LHCN-M2 (cell line): ENCODE results near the gene SFXN1. TPM values are rescaled to one million over a fixed set of nuclear protein-coding genes. Genes with fewer than 3 reads are reported as not detected.
"Not testable (repeated sequence)": the region's sequence is repeated elsewhere in the genome, so short reads cannot be mapped to it uniquely, and the experiment has no call there.

Source experiments
- DNase-seq: peaks from one replicate; pipeline ENCODE4 v3.0.0-alpha.2; 2012; ENCODE audit warnings: low read depth
- polyA plus RNA-seq: library from polyadenylated mRNA; unstranded; fragments of >200 nt; gene quantifications from one replicate; pipeline ENCODE4 v1.2.1, GENCODE V29; 2012; ENCODE audit warnings: missing spikeins
- total RNA-seq: library from RNA; depleted of rRNA; stranded (reverse); fragments of >200 nt; gene quantifications from 2 replicates; pipeline ENCODE4 v1.2.3, GENCODE V29; 2014; rRNA removed

Gene SFXN1
- 105 and 181 TPM in 2 replicates for total RNA-seq
- polyA plus RNA-seq, result 49.1 TPM

DNA sequence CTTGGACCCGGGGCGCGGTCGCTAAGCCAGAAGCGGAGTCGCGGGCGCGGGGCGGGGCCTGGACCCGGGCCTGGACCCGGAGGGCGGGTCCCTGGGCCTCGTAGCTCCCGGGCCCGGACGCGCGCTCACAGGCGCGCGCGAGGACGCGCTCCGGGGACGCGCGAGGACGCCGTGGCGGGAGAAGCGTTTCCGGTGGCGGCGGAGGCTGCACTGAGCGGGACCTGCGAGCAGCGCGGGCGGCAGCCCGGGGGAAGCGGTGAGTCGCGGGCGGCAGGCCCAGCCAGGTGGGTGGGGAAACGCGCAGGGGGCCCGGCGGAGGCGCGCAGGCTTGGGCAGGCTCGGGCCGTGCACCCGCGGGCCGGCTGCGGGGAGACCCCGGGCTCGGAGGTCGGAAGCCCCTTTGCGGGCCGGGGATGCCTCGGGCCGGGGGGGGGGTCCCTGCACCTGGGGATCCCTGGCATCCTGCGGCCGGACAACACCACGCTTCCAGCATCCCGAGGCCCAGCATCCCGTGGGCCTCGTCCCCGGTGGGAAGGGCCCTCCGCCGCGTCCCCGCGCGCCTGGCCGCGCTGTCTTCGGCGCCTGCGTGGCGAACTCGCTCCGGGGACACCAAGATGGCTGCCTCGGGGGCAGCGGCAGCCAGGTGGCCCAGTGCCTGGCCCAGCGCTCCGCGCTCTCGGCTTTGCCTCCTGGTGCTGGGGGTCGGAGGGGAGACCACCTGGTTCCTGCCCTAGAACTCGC is at the start of gene SFXN1:
TSS of gene SFXN1 (plus strand) at position 177 of the 741 bp plus-strand sequence. CDS start 13,544 bp downstream, outside the sequence.
- peak; percentile 67 for DNase-seq

DNA sequence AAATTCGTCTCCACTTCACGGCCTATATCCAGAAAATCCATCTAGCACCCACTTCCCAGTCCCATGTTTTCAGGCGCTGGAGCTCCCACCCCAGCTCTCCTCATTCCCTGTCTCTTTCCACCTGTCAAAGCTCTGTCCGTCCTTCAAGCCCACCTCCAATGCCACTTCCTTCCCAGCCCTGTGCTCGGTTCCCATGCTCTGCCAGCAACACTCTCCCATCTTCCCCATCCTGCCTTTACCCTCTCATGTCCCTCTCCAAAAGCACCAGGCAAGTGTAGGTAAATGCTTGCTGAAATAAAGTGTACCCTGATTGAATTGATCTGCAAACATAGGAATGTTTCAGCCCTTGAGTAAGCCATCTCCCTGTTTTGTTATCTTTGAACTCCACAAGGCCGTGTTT is 43.6 kb upstream of the SFXN1 start:
- no peak for DNase-seq

GRCh38 chr5:175436359-175436758 is 42.0 kb upstream of the SFXN1 start:
- no peak for DNase-seq

DNA sequence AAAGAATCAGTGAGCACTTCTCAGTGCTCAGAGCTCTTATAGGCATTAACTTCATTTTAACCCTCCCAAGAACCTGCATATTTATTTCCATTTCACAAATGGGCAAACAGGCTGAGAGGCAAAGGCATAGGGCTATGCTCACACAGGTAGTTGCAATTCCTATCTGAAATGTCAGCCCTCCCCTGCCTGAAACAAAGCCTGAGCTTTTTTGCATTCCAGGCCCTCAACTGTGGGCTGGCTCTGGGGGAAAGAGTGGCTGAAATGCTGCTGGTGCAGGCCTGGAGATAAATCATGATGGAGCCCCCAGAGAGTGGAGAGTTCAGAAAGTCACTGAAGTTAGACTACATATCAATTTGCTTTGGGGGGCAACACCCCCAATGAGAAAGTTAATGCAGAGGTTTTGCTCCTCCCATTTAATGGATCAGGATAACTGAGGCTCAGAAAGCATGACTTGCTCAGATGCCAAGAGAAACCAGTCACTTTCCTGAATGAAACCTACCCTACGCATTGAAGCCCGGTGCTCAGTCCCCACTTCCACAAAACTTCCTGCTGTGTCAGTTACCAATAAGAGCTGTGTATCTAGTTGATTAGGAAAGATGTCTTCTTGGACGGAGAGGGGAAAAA is 40.0 kb upstream of the SFXN1 start:
- DNase-seq, result no peak

GRCh38 chr5:175443514-175444059 is 34.8 kb upstream of the SFXN1 start:
- no peak for DNase-seq

DNA sequence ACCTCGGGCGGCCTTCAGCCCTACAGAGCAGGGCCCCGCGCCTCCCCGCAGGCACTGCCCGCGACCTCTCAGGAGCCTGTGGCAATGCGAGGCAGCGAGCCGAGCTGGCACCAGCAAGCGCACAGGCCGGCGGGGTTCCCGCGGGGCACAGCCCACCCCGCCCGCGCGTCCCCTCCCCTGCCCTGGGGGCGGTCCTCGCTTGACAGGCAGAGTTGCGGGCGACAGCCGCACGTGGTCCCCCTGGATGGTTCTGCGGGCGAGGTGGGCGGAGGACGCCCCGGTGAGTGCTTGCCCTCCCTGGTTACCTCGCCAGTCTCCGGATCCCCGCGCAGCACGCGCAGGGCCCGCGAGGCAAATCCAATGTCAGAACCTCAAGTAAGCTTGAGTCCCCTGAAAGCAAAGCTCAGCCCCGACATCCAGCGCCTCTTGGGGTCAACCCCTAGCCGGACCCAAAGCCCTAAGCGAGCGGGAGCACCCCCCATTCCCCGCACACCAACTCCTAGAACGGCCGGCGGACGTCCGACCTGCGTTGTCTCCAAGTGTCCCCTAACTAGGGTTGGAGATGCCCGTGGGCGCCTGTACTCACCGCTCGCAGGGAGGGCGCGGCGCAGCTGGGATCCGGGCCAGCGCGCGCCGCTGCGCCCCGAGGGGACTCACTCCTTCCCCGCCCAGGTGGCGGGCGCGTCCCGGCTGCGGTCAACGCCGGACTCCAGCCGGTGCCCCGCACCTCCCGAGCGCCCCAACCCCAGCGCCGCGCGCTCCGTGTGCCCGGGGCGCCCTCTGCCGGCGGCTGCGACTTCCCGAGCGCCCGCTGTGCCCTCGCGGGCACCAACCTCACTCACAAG is 34.1 kb upstream of the SFXN1 start, which contains the start of gene DRD1:
TSS of gene DRD1 (minus strand) at position 123 of the 845 bp plus-strand sequence. CDS start 1,083 bp downstream, outside the sequence.
- peak; percentile 10 for DNase-seq

DNA sequence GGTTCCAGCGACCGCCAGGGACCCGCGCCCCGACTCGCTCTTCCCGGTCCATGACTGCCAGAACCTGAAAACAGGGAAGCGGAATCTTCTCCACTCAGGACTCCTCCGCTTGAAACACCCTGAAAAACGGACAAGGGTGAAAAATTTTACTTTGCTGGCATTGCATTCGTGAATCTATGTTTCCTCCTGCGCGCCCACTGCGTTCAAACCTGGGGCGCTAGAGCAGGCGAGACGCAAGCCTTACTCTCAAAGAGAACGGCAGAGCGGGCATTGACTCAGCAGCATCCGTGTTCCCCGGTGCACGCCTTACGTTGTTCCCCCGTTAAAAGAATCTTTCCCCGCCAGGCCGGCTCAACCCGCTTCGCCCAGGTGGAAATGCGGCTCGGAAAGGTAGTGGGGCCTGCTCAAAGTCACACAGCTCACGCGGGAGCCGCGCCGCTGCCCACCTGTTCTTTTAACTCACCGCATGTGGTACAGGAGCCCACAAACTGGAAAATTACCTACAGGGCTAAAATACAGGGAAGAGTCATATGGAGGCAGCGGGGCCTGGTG is 33.4 kb upstream of the SFXN1 start:
- DNase-seq, result no peak

DNA sequence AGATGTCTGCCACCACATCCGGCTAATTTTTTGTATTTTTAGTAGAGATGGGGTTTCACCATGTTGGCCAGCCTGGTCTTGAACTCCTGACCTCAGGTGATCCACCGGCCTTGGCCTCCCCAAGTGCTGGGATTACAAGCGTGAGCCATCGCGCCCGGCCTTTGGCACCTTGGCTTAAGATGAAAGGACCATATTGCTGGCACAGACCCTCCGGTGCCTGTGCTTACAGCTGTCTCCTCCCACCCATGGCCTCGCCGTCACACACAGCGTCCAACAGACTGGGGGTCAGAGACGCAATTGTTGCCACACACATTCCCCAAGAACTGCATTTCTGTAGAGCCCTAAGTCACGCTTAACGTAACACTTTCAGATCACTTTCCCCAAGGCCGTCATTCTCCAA is 32.0 kb upstream of the SFXN1 start:
- DNase-seq, result not testable (repeated sequence)

- no peak for DNase-seq
These were observed 30.8 kb upstream of the SFXN1 start for GRCh38 chr5:175447571-175447970.

DNA sequence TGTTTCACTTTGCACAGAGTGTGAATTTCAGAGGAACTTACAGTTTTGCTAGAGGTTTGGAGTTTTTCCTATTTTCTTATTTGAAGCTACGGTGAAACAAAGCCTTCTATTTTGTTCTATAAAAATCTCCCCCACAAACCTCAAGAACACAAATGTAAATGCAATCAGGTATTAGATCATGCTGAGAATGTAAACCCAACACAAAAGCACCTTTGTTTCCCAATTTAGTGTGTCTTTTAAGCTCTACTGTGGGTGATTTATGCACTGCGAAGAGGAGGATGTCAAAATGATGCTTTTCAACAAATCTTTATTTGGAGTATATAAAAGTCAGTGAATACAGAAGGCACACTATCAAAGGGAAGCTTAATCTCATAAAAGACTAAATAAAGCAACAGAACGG is 30.1 kb upstream of the SFXN1 start:
- DNase-seq, result no peak

GRCh38 chr5:175452166-175452565 is 26.2 kb upstream of the SFXN1 start:
- DNase-seq, result no peak

GRCh38 chr5:175454338-175454737 is 24.0 kb upstream of the SFXN1 start:
- DNase-seq, result not testable (repeated sequence)

DNA sequence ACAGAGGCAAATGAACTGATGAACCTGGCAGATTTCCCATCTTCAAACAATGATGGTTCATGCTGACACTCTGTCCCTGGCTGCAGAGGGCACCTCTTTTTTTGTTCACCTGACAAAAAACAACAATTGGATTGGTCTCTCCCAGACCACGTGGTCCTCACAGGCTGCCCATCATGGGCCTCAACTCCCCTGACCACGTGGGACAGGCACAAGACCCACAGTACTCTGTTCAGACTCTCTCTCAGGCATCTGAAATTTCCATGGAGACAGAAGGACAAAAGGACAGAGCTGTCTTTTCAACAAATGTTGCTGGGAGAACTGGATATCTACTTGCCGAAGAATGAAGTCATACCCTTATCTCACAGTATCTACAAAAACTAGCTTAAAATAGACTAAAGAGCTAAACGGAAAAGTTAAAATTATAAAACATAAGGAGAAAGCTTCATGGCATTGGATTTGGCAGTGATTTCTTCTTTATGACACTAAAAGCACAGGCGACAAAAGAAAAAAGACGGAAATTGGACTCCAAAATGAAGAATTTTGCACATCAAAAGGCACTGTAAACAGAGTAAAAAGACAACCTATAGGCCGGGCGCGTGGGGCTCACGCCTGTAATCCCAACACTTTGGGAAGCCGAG is 22.1 kb upstream of the SFXN1 start:
- no peak for DNase-seq

DNA sequence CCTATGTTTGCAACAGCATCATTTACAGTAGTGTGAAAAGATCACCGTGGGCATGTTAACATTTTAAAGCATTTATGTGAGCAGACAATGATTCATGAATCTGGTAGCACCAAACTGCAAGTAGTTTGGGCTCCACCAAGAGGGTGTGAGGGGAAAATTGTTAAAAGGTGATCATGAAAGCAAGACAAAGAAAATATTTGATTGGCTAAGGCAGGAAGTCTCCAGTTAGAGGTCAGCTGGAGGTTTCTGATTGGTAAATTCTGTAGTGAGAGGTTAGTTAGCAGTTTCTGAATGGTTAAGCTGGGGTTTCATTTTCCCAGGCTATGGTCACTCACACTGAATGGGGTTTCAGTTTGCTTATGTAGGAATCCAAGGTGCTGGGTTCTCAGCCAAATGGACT is 20.9 kb upstream of the SFXN1 start:
- DNase-seq, result peak; percentile 16

- no peak for DNase-seq
These were observed 18.2 kb upstream of the SFXN1 start for GRCh38 chr5:175460126-175460525.

DNA sequence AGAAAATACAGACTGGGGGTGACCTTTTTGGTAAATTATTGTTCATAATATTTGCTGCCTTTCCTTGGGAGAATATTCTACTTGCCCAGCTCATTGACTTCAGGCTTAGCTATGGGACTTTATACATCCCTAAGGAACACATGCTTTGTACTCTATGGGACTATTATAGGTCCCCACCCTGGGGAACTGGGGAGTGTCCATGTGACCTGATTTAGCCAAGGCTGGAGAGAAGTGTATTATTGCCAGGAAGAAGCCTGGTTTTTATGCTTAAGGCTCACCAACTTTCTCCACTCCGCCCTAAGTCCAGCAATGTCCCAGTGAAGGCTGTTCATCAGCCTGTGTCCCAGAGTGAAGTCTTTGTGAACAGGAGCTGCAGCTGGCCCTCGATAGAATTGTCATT is 17.8 kb upstream of the SFXN1 start:
- DNase-seq, result no peak

DNA sequence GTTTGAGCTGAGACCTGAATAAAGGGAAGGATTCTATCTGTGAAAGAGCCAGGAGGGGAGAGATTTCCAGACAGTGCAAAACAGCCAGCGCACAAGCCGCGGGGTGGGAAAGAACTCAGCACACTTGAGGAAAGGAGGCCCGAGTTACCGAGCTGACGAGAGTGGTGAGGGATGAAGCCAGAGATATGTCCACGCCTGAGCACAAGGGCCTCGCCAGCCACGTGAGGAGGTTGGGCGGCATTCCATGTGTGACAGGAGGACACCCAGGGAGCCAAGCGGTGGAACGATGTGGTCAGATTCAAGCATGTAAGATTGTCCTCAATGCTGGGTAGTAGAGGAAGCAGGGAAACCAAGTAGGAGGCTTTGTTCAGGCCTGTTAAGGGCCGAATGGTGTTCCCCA is 17.0 kb upstream of the SFXN1 start:
- DNase-seq, result no peak

GRCh38 chr5:175463641-175464040 is 14.7 kb upstream of the SFXN1 start:
- DNase-seq, result no peak

- DNase-seq, result peak; percentile 37
These were observed 14.1 kb upstream of the SFXN1 start for GRCh38 chr5:175464074-175464941.

DNA sequence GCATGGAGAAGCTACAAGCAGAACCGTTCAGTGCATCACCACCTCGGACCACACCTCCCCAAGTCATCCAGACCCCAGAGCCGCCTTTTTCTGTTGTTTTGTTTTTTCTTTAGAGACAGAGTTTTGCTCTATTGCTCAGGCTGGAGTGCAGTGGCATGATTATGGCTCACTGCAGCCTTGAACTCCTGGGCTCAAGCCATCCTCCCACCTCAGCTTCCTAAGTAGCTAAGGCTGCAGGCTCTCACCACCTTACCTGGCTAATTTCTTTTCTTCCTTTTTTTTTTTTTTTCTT is 13.5 kb upstream of the SFXN1 start:
- no peak for DNase-seq
